Measurements from ENCODE around the gene ANKRD36C. TPM values are rescaled to one million over a fixed set of nuclear protein-coding genes. Genes with fewer than 3 reads are reported as not detected.
A peak's percentile ranks its signal among the peaks of the same experiment; 100 is the strongest.
"Not testable (repeated sequence)": the region's sequence is repeated elsewhere in the genome, so short reads cannot be mapped to it uniquely, and the experiment has no call there.

The ANKRD36C gene
- total RNA-seq, 1 donor: 69.1 TPM

DNA sequence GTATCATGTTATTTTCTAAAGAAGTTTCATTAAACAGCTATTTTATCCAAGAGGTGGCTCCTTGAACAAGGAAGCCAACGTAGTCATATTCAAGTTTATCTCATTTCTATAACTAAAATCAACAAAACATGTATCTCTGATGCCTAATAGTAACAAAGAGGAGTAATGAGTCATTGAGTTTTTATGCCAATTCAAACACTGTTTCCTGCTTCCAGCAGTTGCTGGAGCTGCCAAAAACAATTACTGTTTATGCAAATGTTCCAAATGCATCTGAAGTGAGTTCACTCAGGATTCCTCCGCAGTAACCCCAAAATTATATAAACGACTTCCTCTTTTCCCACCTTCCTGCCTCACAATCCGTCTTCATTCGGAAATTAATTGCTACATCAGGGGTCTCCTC lies 80.2 kb downstream of the ANKRD36C start:
- not testable (repeated sequence) for H3K4me3 ChIP-seq (ENCODE audit: low read depth, low read length)
- peak; percentile 71 for DNase-seq (ENCODE audit: low read depth)

DNA sequence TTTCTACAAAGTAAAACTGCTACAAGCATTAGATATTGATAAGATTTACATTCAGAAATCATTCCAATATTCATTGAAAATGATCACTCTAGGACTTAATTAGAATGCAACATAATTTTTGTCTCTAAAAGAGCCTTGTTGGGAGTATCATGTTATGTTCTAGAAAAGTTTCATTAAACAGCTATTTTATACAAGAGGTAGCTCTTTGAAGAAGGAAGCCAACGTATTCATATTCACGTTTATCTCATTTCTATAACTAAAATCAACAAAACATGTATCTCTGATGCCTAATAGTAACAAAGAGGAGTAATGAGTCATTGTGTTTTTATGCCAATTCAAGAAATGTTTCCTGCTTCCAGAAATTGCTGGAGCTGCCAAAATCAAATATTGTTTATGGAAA lies 97.2 kb downstream of the ANKRD36C start:
- H3K4me3 ChIP-seq (ENCODE audit: low read depth, low read length): not testable (repeated sequence)

DNA sequence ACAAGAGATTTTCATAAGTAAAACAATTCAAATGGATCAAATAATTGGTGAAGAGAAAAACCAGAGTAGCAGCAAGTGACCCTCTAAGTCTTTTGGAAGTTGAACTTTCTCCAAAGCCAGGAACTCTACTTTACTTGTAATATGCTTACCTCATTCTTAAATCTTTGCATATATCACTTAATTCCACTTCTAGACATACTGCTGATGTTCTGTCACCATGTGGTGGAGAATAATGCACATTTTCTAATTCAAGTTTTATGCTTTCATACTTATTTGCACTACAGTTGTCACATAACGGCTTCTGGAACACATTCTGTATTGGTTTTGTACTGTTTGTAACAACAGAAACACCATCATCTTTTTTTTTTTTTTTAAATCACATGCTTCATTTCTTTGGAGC lies 123.7 kb downstream of the ANKRD36C start:
- not testable (repeated sequence) for H3K4me3 ChIP-seq (ENCODE audit: low read depth, low read length); DNase-seq (ENCODE audit: low read depth)

More for the DNA sequence above, 97.2 kb downstream of the ANKRD36C start:
- DNase-seq (ENCODE audit: low read depth): not testable (repeated sequence)

DNA sequence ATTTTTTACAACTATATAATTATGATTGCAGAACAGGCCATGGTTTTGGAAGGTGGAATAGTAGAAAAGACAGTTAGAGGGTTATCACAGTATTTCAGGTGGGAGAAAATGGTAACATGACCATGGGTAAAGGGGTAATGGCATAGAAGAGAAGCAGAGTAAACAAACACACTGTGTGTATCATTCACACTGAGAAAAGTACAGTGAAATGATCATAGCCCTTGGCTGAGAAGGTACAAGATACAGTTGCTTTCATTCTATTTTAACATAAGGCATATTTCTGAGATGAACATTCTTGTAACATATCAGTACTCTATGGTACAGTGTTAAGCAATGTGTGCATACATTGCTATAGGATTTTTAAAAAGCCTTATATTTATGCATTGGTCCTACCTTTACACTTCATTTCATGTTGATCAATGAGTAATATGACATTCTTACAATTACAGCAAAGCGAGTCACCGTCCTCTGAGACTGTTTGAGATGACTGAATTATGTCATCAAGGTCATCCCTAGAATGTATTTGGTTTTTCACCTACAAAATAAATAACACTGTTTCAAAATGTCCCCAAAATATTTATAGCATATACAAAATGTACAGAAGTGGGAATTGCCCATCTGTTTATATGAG lies 124.5 kb downstream of the ANKRD36C start:
- H3K4me3 ChIP-seq (ENCODE audit: low read depth, low read length); DNase-seq (ENCODE audit: low read depth): not testable (repeated sequence)

DNA sequence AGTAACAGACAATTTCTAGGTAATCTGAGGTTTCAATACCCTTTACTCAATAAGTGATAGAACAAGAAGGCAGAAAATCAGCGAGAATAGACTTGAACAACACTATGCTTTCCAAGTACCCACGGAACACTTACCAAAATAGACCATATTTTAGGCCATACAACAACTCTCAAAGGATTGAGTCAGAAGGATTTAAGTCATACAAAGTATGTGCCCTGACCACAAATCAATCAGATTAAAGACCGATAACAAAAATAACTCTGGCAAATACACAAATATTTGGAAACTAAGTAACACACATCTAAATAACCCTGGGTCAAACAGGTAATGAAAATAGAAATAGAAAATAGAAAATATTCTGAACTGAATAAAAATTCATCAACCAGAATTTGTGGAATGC lies 129.5 kb downstream of the ANKRD36C start:
- H3K4me3 ChIP-seq (ENCODE audit: low read depth, low read length); DNase-seq (ENCODE audit: low read depth): not testable (repeated sequence)

DNA sequence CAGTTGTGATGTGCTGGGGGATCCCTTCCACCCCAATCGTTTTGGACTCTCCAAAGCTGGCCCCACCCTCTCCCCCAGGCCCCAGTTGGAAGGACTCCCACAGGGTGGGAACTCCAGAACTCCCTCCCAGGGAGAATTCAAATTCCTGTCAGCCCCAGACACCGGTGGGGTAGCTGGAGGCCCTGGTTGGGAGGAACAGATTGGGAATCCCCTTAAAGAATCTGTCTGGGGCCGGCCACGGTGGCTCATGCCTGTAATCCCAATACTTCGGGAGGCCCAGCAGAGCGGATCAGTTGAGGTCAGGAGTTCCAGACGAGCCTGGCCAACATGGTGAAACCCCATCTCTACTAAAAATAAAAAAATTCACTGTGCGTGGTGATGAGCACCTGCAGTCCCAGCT lies 155.5 kb downstream of the ANKRD36C start:
- DNase-seq (ENCODE audit: low read depth): no peak
- TF ChIP-seq, protein P1, sequence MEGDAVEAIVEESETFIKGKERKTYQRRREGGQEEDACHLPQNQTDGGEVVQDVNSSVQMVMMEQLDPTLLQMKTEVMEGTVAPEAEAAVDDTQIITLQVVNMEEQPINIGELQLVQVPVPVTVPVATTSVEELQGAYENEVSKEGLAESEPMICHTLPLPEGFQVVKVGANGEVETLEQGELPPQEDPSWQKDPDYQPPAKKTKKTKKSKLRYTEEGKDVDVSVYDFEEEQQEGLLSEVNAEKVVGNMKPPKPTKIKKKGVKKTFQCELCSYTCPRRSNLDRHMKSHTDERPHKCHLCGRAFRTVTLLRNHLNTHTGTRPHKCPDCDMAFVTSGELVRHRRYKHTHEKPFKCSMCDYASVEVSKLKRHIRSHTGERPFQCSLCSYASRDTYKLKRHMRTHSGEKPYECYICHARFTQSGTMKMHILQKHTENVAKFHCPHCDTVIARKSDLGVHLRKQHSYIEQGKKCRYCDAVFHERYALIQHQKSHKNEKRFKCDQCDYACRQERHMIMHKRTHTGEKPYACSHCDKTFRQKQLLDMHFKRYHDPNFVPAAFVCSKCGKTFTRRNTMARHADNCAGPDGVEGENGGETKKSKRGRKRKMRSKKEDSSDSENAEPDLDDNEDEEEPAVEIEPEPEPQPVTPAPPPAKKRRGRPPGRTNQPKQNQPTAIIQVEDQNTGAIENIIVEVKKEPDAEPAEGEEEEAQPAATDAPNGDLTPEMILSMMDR (IDR thresholded peaks at IDR 0.05; ENCODE audit: insufficient read depth, low read length): no peak
- no peak overlapping the region for H3K4me3 ChIP-seq (ENCODE audit: low read depth, low read length)

DNA sequence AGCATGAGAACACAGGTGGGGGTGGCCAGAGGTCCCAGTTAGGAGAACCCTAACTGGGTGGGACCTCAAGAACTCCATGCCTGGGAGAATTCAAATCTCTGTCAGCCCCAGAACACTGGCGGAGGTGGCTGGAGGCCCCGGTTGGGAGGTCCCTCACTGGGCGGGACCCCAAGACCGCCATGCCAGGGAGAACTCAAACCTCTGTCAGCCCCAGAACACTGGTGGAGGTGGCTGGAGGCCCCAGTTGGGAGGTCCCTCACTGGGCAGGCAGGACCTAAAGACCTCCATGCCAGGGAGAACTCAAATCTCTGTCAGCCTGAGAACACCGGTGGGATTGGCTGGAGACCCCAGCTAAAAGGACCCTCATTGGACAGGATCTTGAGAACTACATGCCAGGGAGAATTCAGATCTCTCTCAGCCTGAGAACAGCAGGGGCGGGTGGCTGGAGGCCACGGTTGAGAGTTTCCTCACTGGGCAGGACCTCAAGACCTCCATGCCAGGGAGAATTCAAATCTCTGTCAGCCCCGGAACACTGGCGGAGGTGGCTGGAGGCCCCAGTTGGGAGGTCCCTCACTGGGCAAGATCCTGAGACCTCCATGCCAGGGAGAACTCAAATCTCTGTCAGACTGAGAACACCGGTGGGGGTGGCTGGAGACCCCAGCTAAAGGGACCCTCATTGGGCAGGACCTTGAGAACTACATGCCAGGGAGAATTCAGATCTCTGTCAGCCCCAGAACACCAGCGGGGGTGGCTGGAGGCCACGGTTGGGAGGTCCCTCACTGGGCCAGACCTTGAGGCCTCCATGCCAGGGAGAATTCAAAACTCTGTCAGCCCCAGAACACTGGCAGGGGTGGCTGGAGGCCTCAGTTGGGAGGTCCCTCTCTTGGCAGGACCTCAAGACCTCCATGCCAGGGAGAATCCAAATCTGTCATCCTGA lies 157.3 kb downstream of the ANKRD36C start:
- not testable (repeated sequence) for H3K4me3 ChIP-seq (ENCODE audit: low read depth, low read length); DNase-seq (ENCODE audit: low read depth)

DNA sequence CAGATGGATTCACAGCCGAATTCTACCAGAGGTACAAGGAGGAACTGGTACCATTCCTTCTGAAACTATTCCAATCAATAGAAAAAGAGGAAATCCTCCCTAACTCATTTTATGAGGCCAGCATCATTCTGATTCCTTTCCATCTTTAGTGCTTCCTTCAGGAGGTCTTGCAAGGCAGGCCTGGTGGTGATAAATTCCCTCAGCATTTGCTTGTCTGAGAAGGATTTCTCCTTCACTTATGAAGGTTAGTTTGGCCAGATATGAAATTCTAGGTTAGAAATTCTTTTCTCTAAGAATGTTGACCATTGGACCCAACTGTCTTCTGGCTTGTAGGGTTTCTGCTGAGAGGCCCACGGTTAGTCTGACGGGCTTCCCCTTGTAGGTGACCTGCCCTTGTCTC lies 167.4 kb downstream of the ANKRD36C start:
- not testable (repeated sequence) for DNase-seq (ENCODE audit: low read depth); H3K4me3 ChIP-seq (ENCODE audit: low read depth, low read length)

DNA sequence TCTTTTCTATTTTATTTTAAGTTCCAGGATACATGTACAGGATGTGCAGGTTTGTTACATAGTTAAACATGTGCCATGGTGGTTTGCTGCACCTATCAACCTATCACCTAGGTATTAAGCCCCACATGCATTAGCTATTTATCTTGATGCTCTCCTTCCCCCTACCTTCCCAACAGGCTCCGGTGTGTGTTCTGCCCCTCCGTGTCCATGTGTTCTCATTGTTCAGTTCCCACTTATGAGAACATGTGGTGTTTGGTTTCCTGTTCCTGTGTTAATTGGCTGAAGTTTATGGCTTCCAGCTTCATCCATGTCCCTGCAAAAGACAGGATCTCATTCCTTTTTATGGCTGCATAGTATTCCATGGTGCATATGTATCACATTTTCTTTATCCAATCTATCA lies 174.1 kb downstream of the ANKRD36C start:
- DNase-seq (ENCODE audit: low read depth); H3K4me3 ChIP-seq (ENCODE audit: low read depth, low read length): not testable (repeated sequence)

DNA sequence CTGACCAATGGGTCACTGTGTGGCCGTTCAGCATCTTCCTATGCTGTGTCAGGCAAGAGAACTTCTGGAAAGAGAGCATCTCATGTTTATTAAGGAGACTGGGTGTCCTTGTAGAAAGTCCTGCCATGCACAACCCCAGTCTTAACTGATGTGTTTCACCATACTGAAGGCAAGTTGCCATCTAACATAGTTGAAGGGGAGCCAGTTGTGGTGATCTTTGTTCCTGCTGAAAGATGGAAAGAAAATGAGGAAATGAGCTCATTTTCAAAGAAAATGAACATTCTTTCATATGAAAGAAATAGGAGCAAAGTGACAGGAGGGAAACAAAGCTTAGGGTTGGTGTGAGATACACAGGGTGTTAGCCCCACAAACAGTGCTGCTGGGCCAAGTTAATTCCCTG lies 178.3 kb downstream of the ANKRD36C start:
- not testable (repeated sequence) for H3K4me3 ChIP-seq (ENCODE audit: low read depth, low read length)
- peak; percentile 53 for DNase-seq (ENCODE audit: low read depth)

DNA sequence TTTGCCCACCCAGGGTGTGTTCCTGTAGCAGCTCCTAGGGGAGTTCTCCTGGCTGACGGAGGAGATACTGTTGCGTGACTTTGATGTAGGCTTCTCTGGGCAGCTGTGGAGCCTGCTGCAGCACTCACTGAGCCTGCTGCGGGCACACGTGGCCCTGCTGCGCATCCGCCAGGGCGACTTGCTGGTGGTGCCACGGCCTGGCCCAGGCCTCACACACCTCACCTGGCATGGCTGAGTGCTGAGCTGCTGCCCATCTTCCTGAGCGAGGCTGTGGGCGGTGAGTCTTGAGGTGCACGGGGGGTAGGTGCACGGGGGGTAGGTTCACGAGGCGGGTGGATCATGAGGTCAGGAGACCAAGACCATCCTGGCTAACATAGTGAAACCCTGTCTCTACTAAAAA lies 191.7 kb downstream of the ANKRD36C start:
- TF ChIP-seq, protein P1 (IDR thresholded peaks at IDR 0.05; ENCODE audit: insufficient read depth, low read length): no peak
- no peak for DNase-seq (ENCODE audit: low read depth)
- H3K4me3 ChIP-seq (ENCODE audit: low read depth, low read length): no peak overlapping the region

DNA sequence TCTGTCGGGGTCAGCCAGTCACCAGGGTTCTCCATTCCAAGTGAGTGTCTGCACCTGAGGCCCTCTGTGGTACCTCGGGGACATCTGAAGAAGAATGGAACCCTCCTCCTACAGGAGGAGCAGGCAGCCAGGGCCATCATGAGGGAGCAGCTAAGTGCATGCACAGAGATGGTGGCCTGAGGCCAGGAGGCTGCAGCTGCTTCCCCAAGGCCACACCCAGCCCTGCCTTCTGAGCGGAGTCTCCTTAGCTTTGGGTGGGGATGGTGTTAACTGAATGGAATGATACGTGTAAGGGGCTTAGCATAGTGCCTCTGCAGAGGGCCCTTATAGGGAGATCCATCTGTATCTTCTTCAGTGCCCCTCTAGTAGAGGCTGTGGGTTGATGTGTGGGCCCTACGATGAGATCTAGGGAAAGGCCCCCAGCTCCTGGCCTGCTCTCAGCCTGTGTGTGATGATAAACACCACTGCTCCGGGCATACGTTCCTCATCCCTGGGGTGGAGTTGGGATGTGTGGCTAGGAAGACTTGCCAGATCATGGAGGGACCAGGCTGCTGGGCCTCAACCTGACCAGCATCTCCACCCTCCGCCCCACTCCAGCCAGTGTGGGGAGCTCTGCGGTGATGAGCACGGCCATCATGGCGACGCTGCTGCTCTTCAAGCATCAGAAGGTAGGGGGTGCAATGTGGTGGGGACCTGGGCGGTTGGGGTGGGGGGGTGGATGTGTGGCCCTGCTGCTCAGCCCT lies 192.3 kb downstream of the ANKRD36C start:
- not testable (repeated sequence) for DNase-seq (ENCODE audit: low read depth); H3K4me3 ChIP-seq (ENCODE audit: low read depth, low read length)

DNA sequence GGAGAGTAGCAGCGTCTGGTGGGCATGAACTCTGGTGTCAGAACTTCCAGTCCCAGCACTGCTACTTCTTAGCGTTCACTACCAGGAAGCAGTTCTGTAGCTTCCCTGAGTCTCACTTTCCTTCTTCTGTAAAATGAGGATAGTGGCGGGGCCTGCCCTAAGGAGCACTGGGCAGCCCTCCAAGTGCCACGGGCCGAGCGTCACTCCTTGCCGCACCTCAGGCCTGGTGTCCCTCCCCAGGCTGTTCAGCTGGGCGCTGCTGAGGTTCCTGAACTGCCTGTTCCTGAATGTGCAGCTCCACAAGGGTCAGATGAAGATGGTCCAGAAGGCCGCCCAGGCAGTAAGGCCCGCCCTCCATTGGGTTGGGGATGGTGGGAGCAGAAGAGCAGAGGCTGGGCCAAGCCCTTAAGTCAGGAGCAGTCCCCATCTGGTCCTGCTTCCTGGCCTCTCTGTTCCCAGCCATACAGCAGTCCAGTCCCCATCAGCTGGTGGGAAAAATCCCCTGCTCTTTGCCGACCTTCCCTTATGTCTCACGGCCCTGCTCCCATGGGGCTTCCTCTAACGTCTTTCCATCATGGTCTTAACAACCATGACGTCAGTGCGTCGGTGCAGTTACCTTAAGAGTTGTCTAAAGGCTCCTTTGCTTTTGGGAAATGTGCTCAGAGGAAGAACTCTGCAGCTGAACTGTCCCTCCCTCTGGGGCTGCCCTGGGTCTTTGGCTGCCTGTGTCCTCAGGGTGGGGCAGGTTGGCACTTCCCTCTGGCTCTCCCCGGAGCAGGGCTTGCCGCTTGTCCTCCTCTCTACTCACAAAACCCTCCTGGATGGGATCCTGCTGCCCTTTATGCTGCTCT lies 195.2 kb downstream of the ANKRD36C start:
- H3K4me3 ChIP-seq (ENCODE audit: low read depth, low read length); DNase-seq (ENCODE audit: low read depth): not testable (repeated sequence)

DNA sequence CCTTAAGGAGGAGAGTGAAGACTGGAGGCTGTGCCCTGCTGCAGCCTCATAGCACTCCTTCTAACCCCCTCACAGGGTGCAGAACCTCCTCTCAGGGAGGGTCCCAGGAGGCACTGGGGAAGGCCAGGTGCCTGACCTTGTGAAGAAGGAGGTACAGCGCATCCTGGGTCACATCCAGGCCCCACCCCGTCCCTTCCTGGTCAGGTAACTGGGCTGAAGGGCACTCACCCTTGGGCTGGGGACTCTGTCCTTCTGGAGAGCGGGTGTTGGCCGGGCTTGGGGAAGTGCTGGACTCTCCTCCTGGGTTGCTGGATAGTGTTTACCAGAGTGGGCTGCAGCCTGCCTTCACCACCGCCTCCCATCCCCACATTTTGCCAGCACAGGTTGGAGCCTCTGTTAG lies 197.7 kb downstream of the ANKRD36C start:
- DNase-seq (ENCODE audit: low read depth); H3K4me3 ChIP-seq (ENCODE audit: low read depth, low read length): not testable (repeated sequence)

DNA sequence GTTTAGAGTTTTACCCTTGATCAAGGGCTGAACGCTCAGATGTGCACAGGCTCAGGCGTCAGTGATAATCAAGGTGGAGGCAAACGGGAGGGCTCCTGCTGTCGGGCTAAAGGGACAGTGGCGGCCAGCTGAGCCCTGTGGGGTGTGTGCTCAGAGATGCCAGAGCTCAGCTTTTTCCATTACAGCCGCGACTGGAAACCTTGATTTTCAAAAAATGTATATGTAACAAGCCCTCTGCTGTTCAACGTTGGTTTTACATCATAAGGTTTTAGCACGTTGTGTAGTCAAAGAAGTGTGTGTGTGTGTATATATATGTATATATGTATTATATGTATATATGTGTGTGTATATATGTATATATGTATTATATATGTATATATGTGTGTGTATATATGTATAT lies 201.4 kb downstream of the ANKRD36C start:
- H3K4me3 ChIP-seq (ENCODE audit: low read depth, low read length); DNase-seq (ENCODE audit: low read depth): not testable (repeated sequence)

Measured in fibroblast of the aortic adventitia (primary cell).